Measurements from ENCODE around the gene MATCAP1. TPM values are rescaled to one million over a fixed set of nuclear protein-coding genes. Genes with fewer than 3 reads are reported as not detected.
A peak's percentile ranks its signal among the peaks of the same experiment; 100 is the strongest.

The MATCAP1 gene
- total RNA-seq, 2 donors from 2014 or later = 50.2 to 63.8 TPM

GRCh38 chr16:67156143-67156844, 27.5 kb downstream of the MATCAP1 start:
- Histone ChIP-seq H3K27me3 (ENCODE audit: control insufficient read depth, insufficient read depth, low read length, poor library complexity, severe bottlenecking) (peaks cover 100% of the 10 kb centered on the region), H3K9me3 (ENCODE audit: control insufficient read depth, low read length) (no peaks in the 10 kb centered on the region), H3K27ac (ENCODE audit: low read depth, low read length) (no peak overlapping the region), H3K4me1 (ENCODE audit: control insufficient read depth, insufficient read depth, low read length) (no peaks in the 10 kb centered on the region), H3K4me3 (ENCODE audit: low read length) (no peak overlapping the region), H3K36me3 (ENCODE audit: control insufficient read depth, insufficient read depth, low read length) (no peaks in the 10 kb centered on the region), H3K9ac (ENCODE audit: extremely low read depth, low read length, poor library complexity, severe bottlenecking) (no peak overlapping the region)
- no peak overlapping the region for H3K4me3 Mint-ChIP-seq
- H3K27ac Mint-ChIP-seq = no peak overlapping the region
- peaks cover 2% of the 10 kb centered on the region for H3K9me3 Mint-ChIP-seq
- TF ChIP-seq CTCF (conservative IDR thresholded peaks at IDR 0.05) = no peak
- 57 to 59% methylated on average over 10 to 15 of the region's 15 CpGs for WGBS, 2 experiments (ENCODE audit: insufficient coverage in 1 of 2, insufficient read length in 1 of 2)
- H3K27me3 Mint-ChIP-seq (ENCODE audit: insufficient read depth) = peaks cover 97% of the 10 kb centered on the region
- H3K4me1 Mint-ChIP-seq = peaks cover 3% of the 10 kb centered on the region
- no peaks in the 10 kb centered on the region for H3K36me3 Mint-ChIP-seq (ENCODE audit: low read depth)
- DNase-seq = peak; percentile 46

DNA sequence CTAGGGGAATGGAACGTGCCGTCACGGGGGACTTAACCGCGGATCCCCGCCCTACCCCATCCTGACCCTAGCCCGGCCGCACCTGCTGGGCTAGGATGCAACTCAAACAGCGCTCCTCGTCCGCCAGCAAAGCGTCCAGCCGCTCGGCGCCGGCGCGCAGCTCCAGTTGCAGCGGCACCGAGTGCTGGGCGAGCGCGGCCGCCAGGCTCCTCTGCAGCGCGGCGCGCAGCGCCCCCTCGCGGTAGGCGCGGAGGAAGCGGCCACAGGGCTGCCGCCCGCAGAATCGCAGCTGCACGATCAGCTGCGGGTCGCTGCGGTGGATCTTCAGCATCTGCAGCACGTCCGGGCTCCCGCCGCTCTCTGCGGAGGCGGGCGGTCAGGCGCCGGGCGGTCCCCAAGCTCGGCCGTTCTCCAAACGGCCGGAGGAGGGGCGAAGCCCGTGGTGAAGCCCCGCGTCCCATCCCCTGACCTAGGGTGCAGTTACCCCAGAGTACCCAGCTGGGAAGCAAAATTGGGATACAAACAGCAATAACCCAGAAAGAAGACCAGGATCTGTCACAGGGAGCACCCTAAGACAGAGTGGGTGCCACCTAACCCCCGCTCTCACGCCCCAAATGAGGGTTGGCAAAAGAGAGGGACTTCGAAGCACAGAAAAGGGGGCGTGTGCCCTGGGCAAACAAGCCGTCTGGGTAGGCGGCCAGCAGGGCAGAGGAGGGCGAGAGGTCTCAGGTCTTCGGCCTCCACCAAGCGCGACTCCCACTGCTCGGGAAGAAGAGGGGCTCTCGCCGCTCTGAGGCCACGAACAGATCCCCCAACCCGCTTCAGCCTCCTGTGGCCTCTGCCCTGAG, 28.2 kb downstream of the MATCAP1 start:
- H3K36me3 ChIP-seq (ENCODE audit: control insufficient read depth, insufficient read depth, low read length) = no peaks in the 10 kb centered on the region
- Mint-ChIP-seq H3K4me1 (peaks cover 6% of the 10 kb centered on the region), H3K27ac (no peak overlapping the region), H3K36me3 (ENCODE audit: low read depth) (no peaks in the 10 kb centered on the region), H3K9me3 (no peaks in the 10 kb centered on the region), H3K4me3 (peak overlapping the region; percentile 43), H3K27me3 (ENCODE audit: insufficient read depth) (peaks cover 93% of the 10 kb centered on the region)
- peaks cover 100% of the 10 kb centered on the region for H3K27me3 ChIP-seq (ENCODE audit: control insufficient read depth, insufficient read depth, low read length, poor library complexity, severe bottlenecking)
- peak; percentile 98 for TF ChIP-seq CTCF (conservative IDR thresholded peaks at IDR 0.05)
- H3K4me3 ChIP-seq (ENCODE audit: low read length) = no peak overlapping the region
- 7 to 9% methylated on average over 26 to 74 of the region's 74 CpGs for WGBS, 2 experiments (ENCODE audit: insufficient coverage in 1 of 2, insufficient read length in 1 of 2)
- no peaks in the 10 kb centered on the region for H3K9me3 ChIP-seq (ENCODE audit: control insufficient read depth, low read length)
- no peak overlapping the region for H3K27ac ChIP-seq (ENCODE audit: low read depth, low read length)
- no peak overlapping the region for H3K9ac ChIP-seq (ENCODE audit: extremely low read depth, low read length, poor library complexity, severe bottlenecking)
- H3K4me1 ChIP-seq (ENCODE audit: control insufficient read depth, insufficient read depth, low read length) = no peaks in the 10 kb centered on the region
- peak; percentile 93 for DNase-seq

DNA sequence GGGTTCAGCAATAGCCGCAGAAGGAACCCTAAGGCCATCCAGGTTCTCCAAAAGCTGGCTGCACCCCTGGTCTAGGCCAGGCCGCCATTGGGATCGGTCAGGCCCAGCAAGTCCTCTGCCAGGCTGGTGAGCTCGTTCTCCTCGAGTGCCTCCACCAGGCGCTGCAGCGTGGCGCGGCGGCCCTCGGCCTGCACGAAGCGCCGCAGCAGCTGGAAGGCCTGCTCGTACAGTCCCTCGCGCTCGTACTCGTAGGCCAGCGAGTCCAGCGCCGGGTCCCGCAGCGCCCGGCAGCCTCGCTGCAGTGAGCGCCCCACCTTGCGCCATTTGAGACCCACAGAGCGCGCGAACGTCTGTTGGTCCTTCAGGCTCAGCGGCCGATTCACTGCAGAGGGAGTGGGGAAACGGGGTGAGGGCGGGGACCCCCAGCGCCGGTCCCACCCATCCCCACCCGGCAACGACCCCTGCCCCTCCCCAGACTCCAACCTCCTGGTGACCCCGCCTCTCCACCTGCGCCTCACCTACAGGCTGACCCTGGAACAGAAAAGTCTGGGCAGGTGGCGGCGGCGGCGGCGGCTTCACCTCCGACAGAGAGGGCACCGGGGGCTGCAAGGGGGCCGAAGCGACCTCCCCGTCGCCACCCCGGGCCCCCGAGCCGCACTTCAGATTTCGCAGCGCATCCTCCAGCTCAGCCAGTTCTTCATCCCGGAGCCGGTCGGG, 29.0 kb downstream of the MATCAP1 start:
- peaks cover 6% of the 10 kb centered on the region for H3K4me1 Mint-ChIP-seq
- no peaks in the 10 kb centered on the region for H3K36me3 Mint-ChIP-seq (ENCODE audit: low read depth)
- peaks cover 85% of the 10 kb centered on the region for H3K27me3 Mint-ChIP-seq (ENCODE audit: insufficient read depth)
- Histone ChIP-seq H3K9me3 (ENCODE audit: control insufficient read depth, low read length) (no peaks in the 10 kb centered on the region), H3K36me3 (ENCODE audit: control insufficient read depth, insufficient read depth, low read length) (no peaks in the 10 kb centered on the region), H3K4me1 (ENCODE audit: control insufficient read depth, insufficient read depth, low read length) (no peaks in the 10 kb centered on the region), H3K27me3 (ENCODE audit: control insufficient read depth, insufficient read depth, low read length, poor library complexity, severe bottlenecking) (peaks cover 100% of the 10 kb centered on the region), H3K4me3 (ENCODE audit: low read length) (no peak overlapping the region), H3K27ac (ENCODE audit: low read depth, low read length) (no peak overlapping the region), H3K9ac (ENCODE audit: extremely low read depth, low read length, poor library complexity, severe bottlenecking) (no peak overlapping the region)
- peak; percentile 69 for DNase-seq
- no peak overlapping the region for H3K27ac Mint-ChIP-seq
- TF ChIP-seq CTCF (conservative IDR thresholded peaks at IDR 0.05) = no peak
- peak overlapping the region; percentile 43 for H3K4me3 Mint-ChIP-seq
- H3K9me3 Mint-ChIP-seq = no peaks in the 10 kb centered on the region
- 22 to 39% methylated on average over 27 to 61 of the region's 61 CpGs for WGBS, 2 experiments (ENCODE audit: insufficient coverage in 1 of 2, insufficient read length in 1 of 2)

Measured in endodermal cell (in vitro differentiated cells).